Cardiac muscle cell (in vitro differentiated cells and primary cell): ENCODE measurements around the gene ITIH1. TPM values are rescaled to one million over a fixed set of nuclear protein-coding genes. Genes with fewer than 3 reads are reported as not detected.

Experiments used
- DNase-seq, 2 donors: peaks; one replicate each; pipeline versions ENCODE4 v3.0.0 to v3.0.0-alpha.2; 2010 to 2017; ENCODE audit warnings: low read depth in 1 of 2, low spot score in 1 of 2
- H3K27ac ChIP-seq: fragments of 200-600 bp; sonication (generic); 2 replicates; pipeline ENCODE4 v1.5.1; 2016
- H3K27me3 ChIP-seq: fragments of 200-600 bp; sonication (generic); 2 replicates; pipeline ENCODE4 v1.6.0; 2016; ENCODE audit warnings: control low read depth
- H3K36me3 ChIP-seq: fragments of 200-600 bp; sonication (generic); 2 replicates; pipeline ENCODE4 v1.5.1; 2016; ENCODE audit warnings: control low read depth
- H3K4me1 ChIP-seq: fragments of 200-600 bp; sonication (generic); 2 replicates; pipeline ENCODE4 v1.8.1; 2017; ENCODE audit warnings: low read depth, mild to moderate bottlenecking, mixed run types
- H3K4me3 ChIP-seq: fragments of 200-600 bp; sonication (generic); 2 replicates; pipeline ENCODE4 v1.5.1; 2016; ENCODE audit warnings: mild to moderate bottlenecking
- H3K9me3 ChIP-seq: fragments of 200-600 bp; sonication (generic); 2 replicates; pipeline ENCODE4 v1.5.1; 2017; ENCODE audit warnings: low read depth, mild to moderate bottlenecking, control low read depth
- polyA plus RNA-seq: library from polyadenylated mRNA; unstranded; fragments of >200 nt; fragmentation: Nextera tagmentation; extraction: Ambion mirVana; gene quantifications from 2 replicates; pipeline ENCODE4 v1.2.1, GENCODE V29; 2016
- total RNA-seq: library from RNA; depleted of rRNA; stranded (reverse); fragments of >200 nt; gene quantifications from 2 replicates; pipeline ENCODE4 v1.2.3, GENCODE V29; 2016
- TF ChIP-seq, protein P1 (sequence below): IDR thresholded peaks from 2 replicates; pipeline ENCODE4 v1.5.1; 2012; ENCODE audit warnings: low read depth, mild to moderate bottlenecking, low read length

The ITIH1 gene
- total and polyA plus RNA-seq, 2 experiments from 2014 or later = 0.20 TPM; not detected in 1

DNA sequence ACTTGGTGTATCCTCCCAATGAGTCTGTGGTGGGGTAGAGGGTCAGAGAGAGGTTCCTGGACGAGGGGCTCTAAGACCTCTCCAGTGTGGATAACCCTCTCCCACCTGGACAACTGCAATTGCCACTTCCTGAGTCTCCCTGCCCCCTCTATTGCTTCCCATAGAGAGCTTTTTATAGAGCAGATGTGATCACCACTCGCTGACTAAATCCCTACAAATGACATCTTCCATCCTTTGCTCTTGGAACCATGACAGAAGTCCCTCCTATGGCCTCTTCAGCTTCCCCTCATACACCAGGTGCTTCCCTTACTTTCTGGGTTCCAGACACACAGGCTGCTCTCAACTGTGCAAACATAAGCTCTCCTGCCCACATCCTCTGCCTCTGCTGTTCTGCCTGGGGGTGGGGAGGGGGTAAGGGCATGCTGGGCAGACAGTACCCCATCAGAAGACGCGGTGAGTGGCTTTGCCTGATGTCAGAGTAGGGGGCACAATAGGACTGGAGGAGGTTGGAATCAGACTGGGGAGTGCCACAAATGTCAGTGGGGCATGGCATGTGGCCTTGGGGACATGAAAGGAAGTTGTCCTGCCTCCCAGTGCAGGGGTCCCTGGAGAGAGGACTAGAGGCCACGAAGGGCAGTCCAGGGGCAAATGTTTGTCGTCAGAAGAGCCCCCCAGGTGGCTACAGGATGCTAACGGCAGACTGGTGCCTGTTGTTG is 32.4 kb downstream of the ITIH1 start:
- Histone ChIP-seq H3K4me1 (no peaks in the 10 kb centered on the region), H3K9me3 (no peaks in the 10 kb centered on the region), H3K36me3 (no peaks in the 10 kb centered on the region), H3K4me3 (no peak overlapping the region), H3K27ac (no peak overlapping the region), H3K27me3 (peaks cover 3% of the 10 kb centered on the region)
- TF ChIP-seq, protein P1, sequence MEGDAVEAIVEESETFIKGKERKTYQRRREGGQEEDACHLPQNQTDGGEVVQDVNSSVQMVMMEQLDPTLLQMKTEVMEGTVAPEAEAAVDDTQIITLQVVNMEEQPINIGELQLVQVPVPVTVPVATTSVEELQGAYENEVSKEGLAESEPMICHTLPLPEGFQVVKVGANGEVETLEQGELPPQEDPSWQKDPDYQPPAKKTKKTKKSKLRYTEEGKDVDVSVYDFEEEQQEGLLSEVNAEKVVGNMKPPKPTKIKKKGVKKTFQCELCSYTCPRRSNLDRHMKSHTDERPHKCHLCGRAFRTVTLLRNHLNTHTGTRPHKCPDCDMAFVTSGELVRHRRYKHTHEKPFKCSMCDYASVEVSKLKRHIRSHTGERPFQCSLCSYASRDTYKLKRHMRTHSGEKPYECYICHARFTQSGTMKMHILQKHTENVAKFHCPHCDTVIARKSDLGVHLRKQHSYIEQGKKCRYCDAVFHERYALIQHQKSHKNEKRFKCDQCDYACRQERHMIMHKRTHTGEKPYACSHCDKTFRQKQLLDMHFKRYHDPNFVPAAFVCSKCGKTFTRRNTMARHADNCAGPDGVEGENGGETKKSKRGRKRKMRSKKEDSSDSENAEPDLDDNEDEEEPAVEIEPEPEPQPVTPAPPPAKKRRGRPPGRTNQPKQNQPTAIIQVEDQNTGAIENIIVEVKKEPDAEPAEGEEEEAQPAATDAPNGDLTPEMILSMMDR = no peak
- no peak for DNase-seq

DNA sequence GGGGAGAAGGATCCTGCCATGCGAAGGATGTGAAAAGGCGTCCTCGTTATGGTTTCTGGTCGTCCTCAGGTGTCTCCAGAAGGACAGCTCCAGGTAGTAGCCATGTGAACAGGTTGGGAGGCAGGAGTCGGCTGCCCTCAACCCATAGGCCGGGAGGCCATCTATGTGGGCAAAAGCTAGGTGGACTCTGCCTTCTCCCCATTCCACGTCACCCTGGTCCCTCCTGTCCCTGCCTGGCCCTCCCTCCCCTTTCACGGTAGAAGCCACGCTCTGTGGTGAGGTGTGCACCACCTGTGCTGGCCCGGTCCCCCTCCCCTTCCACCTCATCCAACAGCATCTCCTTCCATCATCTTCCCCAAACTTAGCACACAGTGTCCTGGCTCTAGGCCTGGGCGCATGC is 33.5 kb downstream of the ITIH1 start:
- Histone ChIP-seq H3K36me3 (no peaks in the 10 kb centered on the region), H3K27ac (no peak overlapping the region), H3K27me3 (peaks cover 3% of the 10 kb centered on the region), H3K9me3 (no peaks in the 10 kb centered on the region), H3K4me1 (no peaks in the 10 kb centered on the region), H3K4me3 (no peak overlapping the region)
- TF ChIP-seq, protein P1 = no peak
- no peak for DNase-seq

DNA sequence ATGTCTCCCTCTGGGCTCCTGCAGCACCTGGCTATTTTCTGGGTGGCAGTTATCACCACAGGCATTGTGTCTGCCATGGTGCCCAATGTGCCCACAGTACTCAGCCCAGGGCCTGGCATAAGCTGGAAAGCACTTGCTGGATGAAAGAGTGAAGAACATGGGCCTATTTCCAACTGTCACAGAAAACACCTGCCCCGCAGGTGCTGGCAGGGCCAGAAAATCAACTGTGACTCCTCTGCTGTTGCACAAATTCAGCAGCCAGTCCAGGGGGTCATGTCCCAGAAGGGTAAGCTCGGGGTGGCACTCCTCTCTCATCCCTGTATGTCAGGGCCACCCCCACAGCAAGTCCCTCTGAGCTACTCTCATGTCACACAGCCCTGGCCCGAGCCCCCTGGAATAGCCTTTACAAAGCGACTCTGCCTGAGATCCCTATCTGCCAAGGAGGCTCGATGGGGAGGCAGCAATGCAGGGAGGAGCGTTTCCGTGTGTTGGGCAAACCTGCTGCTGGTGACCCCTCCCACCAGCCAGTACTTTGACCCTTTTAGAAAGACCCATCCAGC is 34.1 kb downstream of the ITIH1 start:
- H3K4me1 ChIP-seq = no peaks in the 10 kb centered on the region

DNA sequence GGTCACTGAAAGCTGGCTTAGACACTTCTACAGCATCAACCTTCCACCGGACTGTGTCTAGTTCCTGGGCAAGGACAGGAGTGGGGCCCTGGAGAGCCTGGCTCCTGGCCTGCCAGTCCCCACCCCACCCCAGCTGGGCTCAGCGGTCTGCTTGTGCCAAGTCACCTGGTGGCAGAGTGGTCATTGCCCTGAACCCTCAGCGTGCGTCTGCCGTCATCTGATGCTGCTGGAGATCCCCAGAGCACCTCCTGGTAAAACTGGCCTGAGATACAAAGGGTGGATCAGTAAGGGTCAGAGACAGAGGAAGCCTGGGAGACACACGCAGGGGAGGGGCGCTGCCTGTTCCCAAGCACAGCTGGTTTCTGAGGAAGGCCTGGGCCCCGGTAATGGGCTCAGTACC is 36.4 kb downstream of the ITIH1 start:
- Histone ChIP-seq H3K4me1 (no peaks in the 10 kb centered on the region), H3K27ac (no peak overlapping the region), H3K27me3 (no peaks in the 10 kb centered on the region), H3K9me3 (no peaks in the 10 kb centered on the region), H3K36me3 (no peaks in the 10 kb centered on the region), H3K4me3 (no peak overlapping the region)
- DNase-seq = no peak
- TF ChIP-seq, protein P1 = no peak

More for the DNA sequence above, 34.1 kb downstream of the ITIH1 start:
- no peaks in the 10 kb centered on the region for H3K36me3 ChIP-seq
- DNase-seq = no peak
- H3K27me3 ChIP-seq = peaks cover 3% of the 10 kb centered on the region
- TF ChIP-seq, protein P1 = no peak
- H3K4me3 ChIP-seq = no peak overlapping the region
- H3K27ac ChIP-seq = no peak overlapping the region
- no peaks in the 10 kb centered on the region for H3K9me3 ChIP-seq

DNA sequence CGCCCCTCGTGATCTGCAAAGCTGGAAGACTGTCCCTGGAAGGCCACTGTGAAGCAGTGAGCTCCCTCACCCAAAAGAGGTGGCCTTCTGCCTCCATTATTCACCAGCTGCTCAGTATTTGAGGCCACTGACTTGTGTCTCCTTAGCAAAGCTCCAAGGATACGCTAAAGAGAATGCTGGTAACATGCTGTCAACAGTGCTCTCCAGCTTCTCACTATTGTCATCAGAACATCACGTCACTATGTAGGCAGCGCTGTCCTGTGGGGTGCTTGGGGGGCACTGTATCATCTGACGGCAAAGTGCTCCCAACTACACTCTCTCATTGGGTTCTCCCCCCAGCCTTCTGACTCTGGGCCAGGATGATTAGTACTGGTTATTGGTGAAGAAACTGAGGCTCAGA is 38.8 kb downstream of the ITIH1 start:
- H3K4me3 ChIP-seq = no peak overlapping the region
- H3K27me3 ChIP-seq = no peaks in the 10 kb centered on the region
- H3K27ac ChIP-seq = no peak overlapping the region
- H3K4me1 ChIP-seq = peaks cover 5% of the 10 kb centered on the region
- H3K36me3 ChIP-seq = no peaks in the 10 kb centered on the region
- TF ChIP-seq, protein P1 = no peak
- H3K9me3 ChIP-seq = no peaks in the 10 kb centered on the region
- DNase-seq = no peak
